Neural cell (in vitro differentiated cells): ENCODE measurements around the gene ZNF655.
"Not testable (repeated sequence)": the region's sequence is repeated elsewhere in the genome, so short reads cannot be mapped to it uniquely, and the experiment has no call there.

Source experiments
- EP300 ChIP-seq: fragments of 450-650 bp; conservative IDR thresholded peaks from 2 replicates; pipeline ENCODE4 v1.6.1; 2014; ENCODE audit warnings: antibody characterized with exemption, mild to moderate bottlenecking, moderate library complexity; ENCODE audit not compliant: poor library complexity, severe bottlenecking
- POLR2AphosphoS5 ChIP-seq: IDR thresholded peaks from 2 replicates; pipeline ENCODE4 v1.6.1; 2012
- RAD21 ChIP-seq: fragments of 450-650 bp; conservative IDR thresholded peaks from 2 replicates; pipeline ENCODE4 v1.6.1; 2014; ENCODE audit warnings: antibody characterized with exemption, mild to moderate bottlenecking, moderate library complexity
- TF ChIP-seq, protein P1 (sequence below): fragments of 450-650 bp; IDR thresholded peaks from 2 replicates; pipeline ENCODE4 v1.5.1; 2014; ENCODE audit warnings: antibody characterized with exemption, mild to moderate bottlenecking, moderate library complexity; ENCODE audit not compliant: poor library complexity, severe bottlenecking
- TF ChIP-seq, protein P2 (sequence below): IDR thresholded peaks from 2 replicates; pipeline ENCODE4 v1.6.1; 2012; ENCODE audit warnings: borderline replicate concordance

DNA sequence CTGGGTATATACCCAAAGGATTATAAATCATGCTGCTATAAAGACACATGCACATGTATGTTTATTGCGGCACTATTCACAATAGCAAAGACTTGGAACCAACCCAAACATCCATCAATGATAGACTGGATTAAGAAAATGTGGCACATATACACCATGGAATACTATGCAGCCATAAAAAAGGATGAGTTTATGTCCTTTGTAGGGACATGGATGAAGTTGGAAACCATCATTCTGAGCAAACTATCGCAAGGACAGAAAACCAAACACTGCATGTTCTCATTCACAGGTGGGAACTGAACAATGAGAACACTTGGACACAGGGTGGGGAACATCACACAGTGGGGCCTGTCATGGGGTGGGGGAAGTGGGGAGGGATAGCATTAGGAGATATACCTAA, 8.9 kb upstream of the ZNF655 start:
- not testable (repeated sequence) for TF ChIP-seq POLR2AphosphoS5, EP300, RAD21
- TF ChIP-seq, protein P1, sequence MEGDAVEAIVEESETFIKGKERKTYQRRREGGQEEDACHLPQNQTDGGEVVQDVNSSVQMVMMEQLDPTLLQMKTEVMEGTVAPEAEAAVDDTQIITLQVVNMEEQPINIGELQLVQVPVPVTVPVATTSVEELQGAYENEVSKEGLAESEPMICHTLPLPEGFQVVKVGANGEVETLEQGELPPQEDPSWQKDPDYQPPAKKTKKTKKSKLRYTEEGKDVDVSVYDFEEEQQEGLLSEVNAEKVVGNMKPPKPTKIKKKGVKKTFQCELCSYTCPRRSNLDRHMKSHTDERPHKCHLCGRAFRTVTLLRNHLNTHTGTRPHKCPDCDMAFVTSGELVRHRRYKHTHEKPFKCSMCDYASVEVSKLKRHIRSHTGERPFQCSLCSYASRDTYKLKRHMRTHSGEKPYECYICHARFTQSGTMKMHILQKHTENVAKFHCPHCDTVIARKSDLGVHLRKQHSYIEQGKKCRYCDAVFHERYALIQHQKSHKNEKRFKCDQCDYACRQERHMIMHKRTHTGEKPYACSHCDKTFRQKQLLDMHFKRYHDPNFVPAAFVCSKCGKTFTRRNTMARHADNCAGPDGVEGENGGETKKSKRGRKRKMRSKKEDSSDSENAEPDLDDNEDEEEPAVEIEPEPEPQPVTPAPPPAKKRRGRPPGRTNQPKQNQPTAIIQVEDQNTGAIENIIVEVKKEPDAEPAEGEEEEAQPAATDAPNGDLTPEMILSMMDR: not testable (repeated sequence)
- TF ChIP-seq, protein P2, sequence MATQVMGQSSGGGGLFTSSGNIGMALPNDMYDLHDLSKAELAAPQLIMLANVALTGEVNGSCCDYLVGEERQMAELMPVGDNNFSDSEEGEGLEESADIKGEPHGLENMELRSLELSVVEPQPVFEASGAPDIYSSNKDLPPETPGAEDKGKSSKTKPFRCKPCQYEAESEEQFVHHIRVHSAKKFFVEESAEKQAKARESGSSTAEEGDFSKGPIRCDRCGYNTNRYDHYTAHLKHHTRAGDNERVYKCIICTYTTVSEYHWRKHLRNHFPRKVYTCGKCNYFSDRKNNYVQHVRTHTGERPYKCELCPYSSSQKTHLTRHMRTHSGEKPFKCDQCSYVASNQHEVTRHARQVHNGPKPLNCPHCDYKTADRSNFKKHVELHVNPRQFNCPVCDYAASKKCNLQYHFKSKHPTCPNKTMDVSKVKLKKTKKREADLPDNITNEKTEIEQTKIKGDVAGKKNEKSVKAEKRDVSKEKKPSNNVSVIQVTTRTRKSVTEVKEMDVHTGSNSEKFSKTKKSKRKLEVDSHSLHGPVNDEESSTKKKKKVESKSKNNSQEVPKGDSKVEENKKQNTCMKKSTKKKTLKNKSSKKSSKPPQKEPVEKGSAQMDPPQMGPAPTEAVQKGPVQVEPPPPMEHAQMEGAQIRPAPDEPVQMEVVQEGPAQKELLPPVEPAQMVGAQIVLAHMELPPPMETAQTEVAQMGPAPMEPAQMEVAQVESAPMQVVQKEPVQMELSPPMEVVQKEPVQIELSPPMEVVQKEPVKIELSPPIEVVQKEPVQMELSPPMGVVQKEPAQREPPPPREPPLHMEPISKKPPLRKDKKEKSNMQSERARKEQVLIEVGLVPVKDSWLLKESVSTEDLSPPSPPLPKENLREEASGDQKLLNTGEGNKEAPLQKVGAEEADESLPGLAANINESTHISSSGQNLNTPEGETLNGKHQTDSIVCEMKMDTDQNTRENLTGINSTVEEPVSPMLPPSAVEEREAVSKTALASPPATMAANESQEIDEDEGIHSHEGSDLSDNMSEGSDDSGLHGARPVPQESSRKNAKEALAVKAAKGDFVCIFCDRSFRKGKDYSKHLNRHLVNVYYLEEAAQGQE: not testable (repeated sequence)
